HepG2 (cell line): Measurements from ENCODE around the gene USP5. TPM values are rescaled to one million over a fixed set of nuclear protein-coding genes. Genes with fewer than 3 reads are reported as not detected.

Source experiments
- ATF7-NPFF ChIP-seq: sonication (generic); formaldehyde crosslinking; IDR thresholded peaks from 2 replicates; pipeline ENCODE4 v1.8.1; 2023; ENCODE audit warnings: mild to moderate bottlenecking, low read depth, missing genetic modification reagents, moderate library complexity
- BATF2 ChIP-seq: sonication (generic); formaldehyde crosslinking; IDR thresholded peaks from 2 replicates; pipeline ENCODE4 v1.8.0; 2022; ENCODE audit warnings: mild to moderate bottlenecking, missing genetic modification reagents, moderate library complexity
- CC2D1A ChIP-seq: sonication (generic); formaldehyde crosslinking; IDR thresholded peaks from 2 replicates; pipeline ENCODE4 v1.8.1; 2023; ENCODE audit warnings: mild to moderate bottlenecking, missing genetic modification reagents
- HMGXB4 ChIP-seq, 2 experiments: sonication (generic) in 1 of 2; formaldehyde crosslinking in 1 of 2; IDR thresholded peaks; 2 replicates each; pipeline versions ENCODE4 v1.4.0 to v1.6.1; 2018 to 2020; ENCODE audit warnings: missing genetic modification reagents in 2 of 2, borderline replicate concordance in 1 of 2, low read depth in 1 of 2, mild to moderate bottlenecking in 1 of 2, missing biosample characterization in 1 of 2
- HNRNPL ChIP-seq: fragments of 200-400 bp; formaldehyde crosslinking; IDR thresholded peaks from 2 replicates; pipeline ENCODE4 v1.6.1; 2017; ENCODE audit warnings: mild to moderate bottlenecking, low read depth, low read length
- MBD4 ChIP-seq: IDR thresholded peaks from 2 replicates; pipeline ENCODE4 v1.6.1; 2012; ENCODE audit warnings: low read length, inconsistent platforms, borderline replicate concordance
- RAD21 ChIP-seq: fragments of 450-650 bp; formaldehyde crosslinking; IDR thresholded peaks from 2 replicates; pipeline ENCODE4 v1.5.0; 2020; ENCODE audit warnings: mild to moderate bottlenecking
- RARG ChIP-seq: sonication (generic); formaldehyde crosslinking; IDR thresholded peaks from 2 replicates; pipeline ENCODE4 v1.4.0; 2020; ENCODE audit warnings: low read depth, mild to moderate bottlenecking, missing genetic modification reagents
- U2AF2 ChIP-seq: fragments of 200-400 bp; formaldehyde crosslinking; IDR thresholded peaks from 2 replicates; pipeline ENCODE4 v1.6.1; 2017; ENCODE audit warnings: low read depth, mild to moderate bottlenecking, low read length
- YEATS4 ChIP-seq: sonication (generic); formaldehyde crosslinking; IDR thresholded peaks from 2 replicates; pipeline ENCODE4 v1.4.0; 2020; ENCODE audit warnings: missing genetic modification reagents, borderline replicate concordance
- ZFAT ChIP-seq: sonication (generic); formaldehyde crosslinking; conservative IDR thresholded peaks from 2 replicates; pipeline ENCODE4 v1.8.1; 2023; ENCODE audit warnings: missing genetic modification reagents, inconsistent platforms
- ZNF3 ChIP-seq: IDR thresholded peaks from 2 replicates; pipeline ENCODE4 v1.7.0; 2017; ENCODE audit warnings: inconsistent platforms
- ZNF614 ChIP-seq: IDR thresholded peaks from 2 replicates; pipeline ENCODE4 v1.6.1; 2018; ENCODE audit warnings: missing biosample characterization, missing genetic modification reagents, inconsistent platforms, borderline replicate concordance
- ZNF652 ChIP-seq: IDR thresholded peaks from 2 replicates; pipeline ENCODE4 v1.6.1; 2016; ENCODE audit warnings: low read depth, borderline replicate concordance
- ZNF678 ChIP-seq: sonication (generic); formaldehyde crosslinking; IDR thresholded peaks from 2 replicates; pipeline ENCODE4 v1.4.0; 2020; ENCODE audit warnings: mild to moderate bottlenecking, missing genetic modification reagents
- ZNF724P ChIP-seq: sonication (generic); formaldehyde crosslinking; IDR thresholded peaks from 2 replicates; pipeline ENCODE4 v1.8.0; 2022; ENCODE audit warnings: missing genetic modification reagents, borderline replicate concordance
- ZNF766 ChIP-seq: sonication (generic); formaldehyde crosslinking; IDR thresholded peaks from 2 replicates; pipeline ENCODE4 v1.5.0; 2020; ENCODE audit warnings: missing genetic modification reagents, borderline replicate concordance
- polyA plus RNA-seq, 8 experiments: library from polyadenylated mRNA; depleted of rRNA in 3 of 8; stranded (reverse) in 7 of 8; unstranded in 1 of 8; fragments of >200 nt; fragmentation: Illumina TruSeq in 4 of 8; extraction: Trizol in 4 of 8; gene quantifications; 2 replicates each; pipeline versions ENCODE4 v1.2.1 to v1.2.3, GENCODE V29; 2011 to 2016; ENCODE audit warnings: low read depth in 4 of 8, missing spikeins in 1 of 8, mixed read lengths in 1 of 8; ENCODE audit not compliant: insufficient read depth in 1 of 8
- total RNA-seq, 5 experiments: library from RNA; depleted of rRNA; stranded (reverse); fragments of >200 nt; fragmentation: Illumina TruSeq; extraction: Trizol; gene quantifications; 2 replicates each; pipeline ENCODE4 v1.2.3, GENCODE V29; 2016; ENCODE audit warnings: low read depth in 1 of 5
- TF ChIP-seq, protein P1 (sequence below), 2 experiments: fragments of 450-650 bp in 1 of 2; sonication (generic) in 1 of 2; formaldehyde crosslinking; IDR thresholded peaks; 2 replicates each; pipeline versions ENCODE4 v1.5.0 to v1.8.0; 2020 to 2022; ENCODE audit warnings: mild to moderate bottlenecking in 1 of 2, missing genetic modification reagents in 1 of 2
- TF ChIP-seq, protein P2 (sequence below): sonication (generic); formaldehyde crosslinking; IDR thresholded peaks from 2 replicates; pipeline ENCODE4 v1.5.0; 2020; ENCODE audit warnings: mild to moderate bottlenecking, low read depth, missing genetic modification reagents, borderline replicate concordance
- TF ChIP-seq, protein P3 (sequence below): sonication (generic); formaldehyde crosslinking; IDR thresholded peaks from 2 replicates; pipeline ENCODE4 v1.8.0; 2022; ENCODE audit warnings: missing genetic modification reagents, mild to moderate bottlenecking, inconsistent platforms, borderline replicate concordance
- TF ChIP-seq, protein P4 (sequence below): sonication (generic); formaldehyde crosslinking; IDR thresholded peaks from 2 replicates; pipeline ENCODE4 v1.4.0; 2020; ENCODE audit warnings: missing genetic modification reagents

USP5 gene
- total and polyA plus RNA-seq, 2 of the 13 experiments (the other 11 are each of a cell fraction or from before 2014, with no cell fraction given) = 39.6 to 56.0 TPM

DNA sequence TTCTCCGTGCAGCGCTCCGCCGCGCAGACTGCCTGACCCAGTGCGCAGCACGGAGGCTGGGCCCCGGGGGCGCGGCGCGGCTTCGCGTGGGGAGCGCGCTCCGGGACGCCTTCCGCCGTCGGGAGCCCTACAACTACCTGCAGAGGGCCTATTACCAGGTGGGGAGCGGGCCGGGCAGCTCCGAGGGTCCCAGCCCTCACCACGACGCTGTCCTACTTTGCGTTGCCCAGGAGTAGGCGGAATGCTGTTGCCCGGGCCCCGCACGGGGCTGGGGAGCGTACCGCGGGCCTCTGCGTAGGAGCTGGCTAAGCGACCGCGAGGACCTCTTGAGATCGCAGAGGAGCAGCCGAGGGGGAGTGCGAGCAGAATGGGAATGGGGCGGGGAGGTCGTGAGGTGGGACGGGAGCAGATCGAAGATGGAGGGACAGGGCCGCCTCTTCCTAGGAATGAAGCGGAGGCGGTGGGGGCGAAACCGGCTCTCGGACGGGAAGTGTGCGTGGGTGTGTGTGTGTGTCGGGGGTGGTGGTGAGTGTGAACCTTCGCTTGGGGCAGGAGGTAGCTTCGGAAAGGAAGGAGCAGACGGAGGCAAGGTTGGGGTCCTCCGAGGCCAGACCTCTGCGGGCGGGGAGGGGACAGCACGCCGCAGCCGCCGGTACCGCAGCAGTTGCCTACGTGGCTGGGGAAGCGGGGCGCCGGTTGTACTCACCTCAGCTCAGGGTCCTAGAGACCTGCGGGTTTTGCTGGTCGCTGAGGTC, 23.0 kb upstream of the USP5 start (continued):
- TF ChIP-seq, protein P1, sequence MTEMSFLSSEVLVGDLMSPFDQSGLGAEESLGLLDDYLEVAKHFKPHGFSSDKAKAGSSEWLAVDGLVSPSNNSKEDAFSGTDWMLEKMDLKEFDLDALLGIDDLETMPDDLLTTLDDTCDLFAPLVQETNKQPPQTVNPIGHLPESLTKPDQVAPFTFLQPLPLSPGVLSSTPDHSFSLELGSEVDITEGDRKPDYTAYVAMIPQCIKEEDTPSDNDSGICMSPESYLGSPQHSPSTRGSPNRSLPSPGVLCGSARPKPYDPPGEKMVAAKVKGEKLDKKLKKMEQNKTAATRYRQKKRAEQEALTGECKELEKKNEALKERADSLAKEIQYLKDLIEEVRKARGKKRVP (CRISPR knock-in tag; IDR thresholded peaks at IDR 0.05) = no peak
- TF ChIP-seq ZNF614 (CRISPR knock-in tag) (no peak), ATF7-NPFF (CRISPR knock-in tag) (peak; percentile 68; the same call in 1 of the 2 replicates), HMGXB4 (CRISPR knock-in tag; IDR thresholded peaks at IDR 0.05; ENCODE audit: borderline replicate concordance in 1 of 2, low read depth in 1 of 2) (peak; percentile 43 to 92; a peak in 3 of 4 replicates), RARG (CRISPR knock-in tag) (no peak), ZNF678 (CRISPR knock-in tag) (no peak; the same call in 1 of the 2 replicates), YEATS4 (CRISPR knock-in tag) (peak; percentile 78), CC2D1A (CRISPR knock-in tag) (no peak), HNRNPL (0 out of 2 replicates have a peak, but pooled peaks have one; percentile 42), ZNF652 (CRISPR knock-in tag) (no peak), ZFAT (CRISPR knock-in tag) (no peak), MBD4 (no peak), ZNF3 (CRISPR knock-in tag) (no peak), ZNF724P (CRISPR knock-in tag) (0 out of 2 replicates have a peak, but pooled peaks have one; percentile 18), ZNF766 (CRISPR knock-in tag) (no peak), RAD21 (CRISPR knock-in tag) (peak; percentile 21; the same call in 1 of the 2 replicates), U2AF2 (no peak), BATF2 (no peak)
- TF ChIP-seq, protein P2, sequence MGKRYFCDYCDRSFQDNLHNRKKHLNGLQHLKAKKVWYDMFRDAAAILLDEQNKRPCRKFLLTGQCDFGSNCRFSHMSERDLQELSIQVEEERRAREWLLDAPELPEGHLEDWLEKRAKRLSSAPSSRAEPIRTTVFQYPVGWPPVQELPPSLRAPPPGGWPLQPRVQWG (CRISPR knock-in tag) = no peak
- TF ChIP-seq, protein P3, sequence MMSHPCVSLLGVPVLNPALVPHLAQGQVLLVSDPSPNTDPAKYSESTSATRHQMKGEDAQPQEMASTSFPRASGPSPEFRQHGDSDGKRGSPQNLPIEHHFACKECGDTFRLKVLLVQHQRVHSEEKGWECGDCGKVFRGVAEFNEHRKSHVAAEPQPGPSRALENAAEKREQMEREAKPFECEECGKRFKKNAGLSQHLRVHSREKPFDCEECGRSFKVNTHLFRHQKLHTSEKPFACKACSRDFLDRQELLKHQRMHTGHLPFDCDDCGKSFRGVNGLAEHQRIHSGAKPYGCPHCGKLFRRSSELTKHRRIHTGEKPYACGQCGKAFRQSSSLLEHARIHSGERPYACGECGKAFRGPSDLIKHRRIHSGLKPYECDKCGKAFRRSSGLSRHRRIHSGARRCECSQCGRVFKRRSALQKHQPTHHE (CRISPR knock-in tag) = peak; percentile 26; the same call in 1 of the 2 replicates
- TF ChIP-seq, protein P4, sequence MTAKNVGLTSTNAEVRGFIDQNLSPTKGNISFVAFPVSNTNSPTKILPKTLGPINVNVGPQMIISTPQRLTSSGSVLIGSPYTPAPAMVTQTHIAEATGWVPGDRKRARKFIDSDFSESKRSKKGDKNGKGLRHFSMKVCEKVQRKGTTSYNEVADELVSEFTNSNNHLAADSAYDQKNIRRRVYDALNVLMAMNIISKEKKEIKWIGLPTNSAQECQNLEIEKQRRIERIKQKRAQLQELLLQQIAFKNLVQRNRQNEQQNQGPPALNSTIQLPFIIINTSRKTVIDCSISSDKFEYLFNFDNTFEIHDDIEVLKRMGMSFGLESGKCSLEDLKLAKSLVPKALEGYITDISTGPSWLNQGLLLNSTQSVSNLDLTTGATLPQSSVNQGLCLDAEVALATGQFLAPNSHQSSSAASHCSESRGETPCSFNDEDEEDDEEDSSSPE (CRISPR knock-in tag) = no peak; the same call in 1 of the 2 replicates
